HCT116 (cell line): ENCODE measurements around the gene MGST1. TPM values are rescaled to one million over a fixed set of nuclear protein-coding genes. Genes with fewer than 3 reads are reported as not detected.

Source experiments
- ATAC-seq: fragments of 200-7000 bp; cut with Tn5 transposase; 2 replicates; pipeline ENCODE4 v1.9.1; 2020; ENCODE audit warnings: mild to moderate bottlenecking, moderate library complexity
- BruUV-seq: library from RNA; stranded (reverse); fragments of 400-500 nt; replicated peaks from 2 replicates; lab custom pipeline; 2021; lab: Mats Ljungman, UMichigan
- CTCF ChIA-PET: fragments of 300-600 bp; sonication (Branson Sonifier 250); formaldehyde crosslinking; loops from one replicate; lab custom pipeline; 2021; ENCODE audit warnings: antibody characterized with exemption; lab: Charles Lee
- POLR2A ChIA-PET: fragments of 300-600, 350-600 bp; sonication (Branson Sonifier 250); formaldehyde crosslinking; loops from one replicate; lab custom pipeline; 2021; ENCODE audit warnings: antibody characterized with exemption; lab: Charles Lee
- RAD21 ChIA-PET, 2 experiments: fragments of 300-600 bp; sonication (Branson Sonifier 250); formaldehyde crosslinking; loops; one replicate each; lab custom pipeline; 2023; ENCODE audit warnings: low total read pairs in 2 of 2; ENCODE audit not compliant: uncharacterized antibody in 2 of 2, unreplicated experiment in 2 of 2, low non-redundant PET in 1 of 2; lab: Charles Lee
- DNase-seq: peaks from one replicate; pipeline ENCODE4 v3.0.0-alpha.2; 2010; ENCODE audit warnings: low read depth, low spot score
- H2AFZ ChIP-seq: fragments of 200-600 bp; shearing (Covaris generic), sonication (generic); 2 replicates; pipeline ENCODE4 v1.6.1; 2017; ENCODE audit warnings: low read depth, mixed run types, mixed read lengths, antibody characterized with exemption, low read length; ENCODE audit not compliant: poor library complexity, severe bottlenecking
- H3K27ac ChIP-seq: 2 replicates; pipeline ENCODE4 v1.5.1; 2012; ENCODE audit warnings: low read depth, low read length
- H3K27me3 ChIP-seq: fragments of 200-600 bp; sonication (generic); 2 replicates; pipeline ENCODE4 v1.6.1; 2016; ENCODE audit warnings: mixed run types, low read length, mixed read lengths; ENCODE audit not compliant: insufficient read depth
- H3K36me3 ChIP-seq, 2 experiments: fragments of 200-500 bp in 1 of 2; fragments of 200-600 bp in 1 of 2; sonication (Bioruptor generic) in 1 of 2; sonication (generic) in 1 of 2; 2 replicates each; pipeline versions ENCODE4 v1.5.1 to v1.6.1; 2014 to 2016; ENCODE audit warnings: low read length in 2 of 2, inconsistent platforms in 1 of 2, mixed read lengths in 1 of 2, mixed run types in 1 of 2; ENCODE audit not compliant: insufficient read depth in 2 of 2, control insufficient read depth in 1 of 2
- H3K4me1 ChIP-seq, 2 experiments: fragments of 200-600 bp in 1 of 2; sonication (generic) in 1 of 2; 2 replicates each; pipeline versions ENCODE4 v1.5.1 to v1.6.1; 2012 to 2017; ENCODE audit warnings: low read length in 2 of 2, inconsistent platforms in 1 of 2, mild to moderate bottlenecking in 1 of 2, mixed read lengths in 1 of 2, mixed run types in 1 of 2, moderate library complexity in 1 of 2; ENCODE audit not compliant: insufficient read depth in 2 of 2, control insufficient read depth in 1 of 2
- H3K4me2 ChIP-seq: fragments of 200-600 bp; sonication (generic); 2 replicates; pipeline ENCODE4 v1.6.1; 2017; ENCODE audit warnings: mixed run types, low read length, mixed read lengths
- H3K4me3 ChIP-seq, 2 experiments: fragments of 200-600 bp in 1 of 2; sonication (generic) in 1 of 2; replicated peaks in 1 of 2; 2 replicates each; pipeline ENCODE4 v1.5.1; 2011 to 2016; ENCODE audit warnings: low read length in 2 of 2, control low read depth in 1 of 2, low read depth in 1 of 2, mild to moderate bottlenecking in 1 of 2, mixed read lengths in 1 of 2, mixed run types in 1 of 2
- H3K79me2 ChIP-seq: fragments of 200-600 bp; sonication (generic); 2 replicates; pipeline ENCODE4 v1.6.1; 2017; ENCODE audit warnings: mild to moderate bottlenecking, mixed run types, low read length, moderate library complexity, mixed read lengths; ENCODE audit not compliant: insufficient read depth
- H3K9ac ChIP-seq: fragments of 200-600 bp; sonication (generic); 2 replicates; pipeline ENCODE4 v1.6.1; 2016; ENCODE audit warnings: low read length, mixed read lengths
- H3K9me2 ChIP-seq: fragments of 200-600 bp; sonication (generic), shearing (Covaris generic); 2 replicates; pipeline ENCODE4 v1.6.1; 2017; ENCODE audit warnings: mixed run types, mild to moderate bottlenecking, moderate library complexity; ENCODE audit not compliant: insufficient read depth
- H3K9me3 ChIP-seq, 2 experiments: fragments of 200-500 bp in 1 of 2; fragments of 200-600 bp in 1 of 2; sonication (Bioruptor generic) in 1 of 2; sonication (generic) in 1 of 2; 2 replicates each; pipeline ENCODE4 v1.6.1; 2014 to 2017; ENCODE audit warnings: low read length in 2 of 2, mixed read lengths in 2 of 2, inconsistent platforms in 1 of 2, low read depth in 1 of 2, mild to moderate bottlenecking in 1 of 2, mixed run types in 1 of 2, moderate library complexity in 1 of 2; ENCODE audit not compliant: control insufficient read depth in 1 of 2, insufficient read depth in 1 of 2
- H4K20me1 ChIP-seq: fragments of 200-600 bp; sonication (generic), shearing (Covaris generic); 2 replicates; pipeline ENCODE4 v1.6.1; 2017; ENCODE audit warnings: mixed run types, mild to moderate bottlenecking, moderate library complexity; ENCODE audit not compliant: insufficient read depth
- ATF3 ChIP-seq: IDR thresholded peaks from 2 replicates; pipeline ENCODE4 v1.6.1; 2012
- CBX3 ChIP-seq: IDR thresholded peaks from 2 replicates; pipeline ENCODE4 v1.6.1; 2012; ENCODE audit warnings: low read depth
- CEBPB ChIP-seq: IDR thresholded peaks from 2 replicates; pipeline ENCODE4 v1.6.1; 2012; ENCODE audit warnings: low read depth
- CTCF ChIP-seq, 3 experiments: fragments of 200-600 bp in 1 of 3; sonication (generic) in 1 of 3; IDR thresholded peaks in 2 of 3; conservative IDR thresholded peaks in 1 of 3; 2 replicates each; pipeline ENCODE4 v1.5.1; 2012 to 2017; ENCODE audit warnings: low read depth in 2 of 3, low read length in 2 of 3, antibody characterized with exemption in 1 of 3, borderline replicate concordance in 1 of 3, control low read depth in 1 of 3, mild to moderate bottlenecking in 1 of 3, mixed read lengths in 1 of 3, mixed run types in 1 of 3, moderate library complexity in 1 of 3; ENCODE audit not compliant: insufficient read depth in 1 of 3
- EGR1 ChIP-seq: IDR thresholded peaks from 2 replicates; pipeline ENCODE4 v1.6.1; 2012; ENCODE audit warnings: low read depth
- ELF1 ChIP-seq: IDR thresholded peaks from 2 replicates; pipeline ENCODE4 v1.6.1; 2012; ENCODE audit warnings: low read depth, borderline replicate concordance
- EZH2 ChIP-seq: fragments of 200-600 bp; sonication (generic); IDR thresholded peaks from 2 replicates; pipeline ENCODE4 v1.6.1; 2017; ENCODE audit warnings: antibody characterized with exemption, mixed run types
- EZH2phosphoT487 ChIP-seq: fragments of 200-600 bp; IDR thresholded peaks from 2 replicates; pipeline ENCODE4 v1.6.1; 2018; ENCODE audit warnings: antibody characterized with exemption, borderline replicate concordance
- FOSL1 ChIP-seq: IDR thresholded peaks from 2 replicates; pipeline ENCODE4 v1.6.1; 2012; ENCODE audit warnings: low read depth
- JUND ChIP-seq: IDR thresholded peaks from 2 replicates; pipeline ENCODE4 v1.6.1; 2012
- MAX ChIP-seq: IDR thresholded peaks from 2 replicates; pipeline ENCODE4 v1.6.1; 2012
- POLR2A ChIP-seq: IDR thresholded peaks from 2 replicates; pipeline ENCODE4 v1.7.0; 2011; ENCODE audit warnings: borderline replicate concordance; ENCODE audit not compliant: insufficient read depth, insufficient read length; ENCODE audit errors: extremely low read depth
- POLR2AphosphoS5 ChIP-seq: IDR thresholded peaks from 2 replicates; pipeline ENCODE4 v1.6.1; 2011; ENCODE audit warnings: mild to moderate bottlenecking, low read depth, low read length, moderate library complexity
- RAD21 ChIP-seq: IDR thresholded peaks from 2 replicates; pipeline ENCODE4 v1.6.1; 2012; ENCODE audit warnings: low read depth, mild to moderate bottlenecking
- REST ChIP-seq: IDR thresholded peaks from 2 replicates; pipeline ENCODE4 v1.6.1; 2012; ENCODE audit warnings: low read depth
- SIN3A ChIP-seq: IDR thresholded peaks from 2 replicates; pipeline ENCODE4 v1.6.1; 2012; ENCODE audit warnings: low read depth
- SP1 ChIP-seq: IDR thresholded peaks from 2 replicates; pipeline ENCODE4 v1.6.1; 2012; ENCODE audit warnings: low read depth
- SRF ChIP-seq: IDR thresholded peaks from 2 replicates; pipeline ENCODE4 v1.6.1; 2012; ENCODE audit warnings: low read depth
- ZFX ChIP-seq: fragments of 450-650 bp; IDR thresholded peaks from 2 replicates; pipeline ENCODE4 v1.6.1; 2017
- ZNF274 ChIP-seq: fragments of 200-500 bp; sonication (Bioruptor generic); IDR thresholded peaks from 2 replicates; pipeline ENCODE4 v1.6.1; 2014; ENCODE audit warnings: mild to moderate bottlenecking, low read depth, low read length, inconsistent platforms
- intact Hi-C: fragments of 100-400 bp; cut with micrococcal nuclease; formaldehyde crosslinking; loops from 2 replicates; pipeline ENCODE4 v1.10.0; 2022
- total RNA-seq: library from RNA; stranded (reverse); gene quantifications from one replicate; pipeline ENCODE4 v1.2.1, GENCODE V29; 2021; ENCODE audit not compliant: unreplicated experiment

MGST1 gene
- total RNA-seq, 1 experiment from 2014 or later = 111 TPM

- TF ChIP-seq REST = no peak
- TF ChIP-seq POLR2AphosphoS5 = peak; percentile 57
- no peak for TF ChIP-seq POLR2A
- TF ChIP-seq ZNF274 = no peak
- no peak for TF ChIP-seq EZH2
- TF ChIP-seq SRF = no peak
- TF ChIP-seq FOSL1 = peak; percentile 79
- no peak for TF ChIP-seq ATF3
- no peak for TF ChIP-seq RAD21
- TF ChIP-seq JUND = peak; percentile 72
- TF ChIP-seq ZFX = no peak
- TF ChIP-seq SIN3A = no peak
- TF ChIP-seq MAX = no peak
Observed at GRCh38 chr12:16350682-16351081, 3.2 kb downstream of the MGST1 start (continued).

- intact Hi-C loops = no loop called here
- ChIA-PET RAD21 (no interaction called here), CTCF (no interaction called here)
- TF ChIP-seq MAX = no peak
- TF ChIP-seq EGR1 = no peak
- no peak for TF ChIP-seq ZFX
- no peak for TF ChIP-seq SRF
- no peak for TF ChIP-seq EZH2phosphoT487
- no peak for TF ChIP-seq FOSL1
- TF ChIP-seq CBX3 = no peak
- no peak for TF ChIP-seq EZH2
- no peak for TF ChIP-seq CTCF (IDR thresholded peaks at IDR 0.05 in 2 of 3, conservative IDR thresholded peaks at IDR 0.05 in 1 of 3; ENCODE audit: borderline replicate concordance in 1 of 3, insufficient read depth in 1 of 3, low read depth in 2 of 3, low read length in 2 of 3)
- no peak for TF ChIP-seq CEBPB
- no peak for TF ChIP-seq POLR2A
- TF ChIP-seq SP1 = no peak
- TF ChIP-seq POLR2AphosphoS5 = no peak
- TF ChIP-seq SIN3A = no peak
- no peak for TF ChIP-seq JUND
- TF ChIP-seq ELF1 = no peak
Observed at GRCh38 chr12:16352481-16352880, 5.0 kb downstream of the MGST1 start.

More at GRCh38 chr12:16352481-16352880, 5.0 kb downstream of the MGST1 start:
- no peak overlapping the region for H3K4me3 ChIP-seq
- H3K9me2 ChIP-seq = no peaks in the 10 kb centered on the region
- no peak for DNase-seq
- H3K9ac ChIP-seq = no peak overlapping the region
- H3K36me3 ChIP-seq = peaks cover 7 to 16% of the 10 kb centered on the region in 2 experiments
- peaks cover 18 to 35% of the 10 kb centered on the region in 2 experiments for H3K4me1 ChIP-seq
- H3K27me3 ChIP-seq = no peaks in the 10 kb centered on the region
- H3K79me2 ChIP-seq = peaks cover 73% of the 10 kb centered on the region
- H3K27ac ChIP-seq = no peak overlapping the region
- H3K4me2 ChIP-seq = no peak overlapping the region
- no TSS peak for BruUV-seq
- no peak overlapping the region for H2AFZ ChIP-seq
- no peak for ATAC-seq
- no peaks in the 10 kb centered on the region for H3K9me3 ChIP-seq
- POLR2A ChIA-PET = no interaction called here
- H4K20me1 ChIP-seq = peaks cover 6% of the 10 kb centered on the region; the same call in 1 of the 2 replicates
